AG09319 (cell line): ENCODE measurements around the gene DLGAP1.

Source experiments
- DNase-seq: peaks from one replicate; pipeline ENCODE4 v3.0.0-alpha.2; 2010; ENCODE audit warnings: low read depth; ENCODE audit errors: extremely low read depth
- TF ChIP-seq, protein P1 (sequence below): IDR thresholded peaks from 2 replicates; pipeline ENCODE4 v1.5.1; 2011; ENCODE audit warnings: low read depth, mild to moderate bottlenecking, inconsistent platforms, low read length, moderate library complexity

Gene DLGAP1

DNA sequence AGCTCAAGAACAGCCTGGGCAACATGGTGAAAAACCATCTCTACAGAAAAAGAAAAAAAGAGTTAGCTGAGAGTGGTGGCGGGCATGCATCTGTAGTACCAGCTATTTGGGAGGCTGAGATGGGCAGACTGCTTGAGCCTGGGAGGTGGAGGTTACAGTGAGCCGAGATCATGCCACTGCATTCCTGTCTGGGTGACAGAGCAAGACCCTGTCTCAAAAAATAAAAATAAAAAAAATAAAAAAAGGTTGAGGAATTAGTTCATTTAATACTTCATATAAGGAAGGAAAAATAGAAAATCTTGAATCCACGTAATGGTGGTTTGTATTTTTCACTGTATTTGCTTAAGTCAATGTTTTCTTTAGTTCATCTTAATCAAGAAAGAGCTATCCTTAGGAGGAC is 763.4 kb downstream of the DLGAP1 start:
- no peak for DNase-seq
- TF ChIP-seq, protein P1, sequence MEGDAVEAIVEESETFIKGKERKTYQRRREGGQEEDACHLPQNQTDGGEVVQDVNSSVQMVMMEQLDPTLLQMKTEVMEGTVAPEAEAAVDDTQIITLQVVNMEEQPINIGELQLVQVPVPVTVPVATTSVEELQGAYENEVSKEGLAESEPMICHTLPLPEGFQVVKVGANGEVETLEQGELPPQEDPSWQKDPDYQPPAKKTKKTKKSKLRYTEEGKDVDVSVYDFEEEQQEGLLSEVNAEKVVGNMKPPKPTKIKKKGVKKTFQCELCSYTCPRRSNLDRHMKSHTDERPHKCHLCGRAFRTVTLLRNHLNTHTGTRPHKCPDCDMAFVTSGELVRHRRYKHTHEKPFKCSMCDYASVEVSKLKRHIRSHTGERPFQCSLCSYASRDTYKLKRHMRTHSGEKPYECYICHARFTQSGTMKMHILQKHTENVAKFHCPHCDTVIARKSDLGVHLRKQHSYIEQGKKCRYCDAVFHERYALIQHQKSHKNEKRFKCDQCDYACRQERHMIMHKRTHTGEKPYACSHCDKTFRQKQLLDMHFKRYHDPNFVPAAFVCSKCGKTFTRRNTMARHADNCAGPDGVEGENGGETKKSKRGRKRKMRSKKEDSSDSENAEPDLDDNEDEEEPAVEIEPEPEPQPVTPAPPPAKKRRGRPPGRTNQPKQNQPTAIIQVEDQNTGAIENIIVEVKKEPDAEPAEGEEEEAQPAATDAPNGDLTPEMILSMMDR, result no peak

DNA sequence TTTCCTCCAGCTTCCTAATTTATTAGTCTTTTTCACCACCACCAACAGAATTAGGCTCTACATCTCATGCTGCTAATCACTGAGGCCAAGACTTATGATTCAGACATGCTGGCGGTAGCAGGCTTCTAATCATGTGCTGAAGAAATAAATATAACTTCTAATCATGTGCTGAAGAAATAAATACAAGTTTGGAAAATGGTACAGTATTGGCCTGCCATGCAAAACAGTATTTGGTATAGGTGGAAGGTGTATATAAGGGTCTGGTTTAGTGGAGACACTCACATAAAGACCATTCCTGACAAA is 764.4 kb downstream of the DLGAP1 start:
- no peak for DNase-seq
- TF ChIP-seq, protein P1, result no peak

DNA sequence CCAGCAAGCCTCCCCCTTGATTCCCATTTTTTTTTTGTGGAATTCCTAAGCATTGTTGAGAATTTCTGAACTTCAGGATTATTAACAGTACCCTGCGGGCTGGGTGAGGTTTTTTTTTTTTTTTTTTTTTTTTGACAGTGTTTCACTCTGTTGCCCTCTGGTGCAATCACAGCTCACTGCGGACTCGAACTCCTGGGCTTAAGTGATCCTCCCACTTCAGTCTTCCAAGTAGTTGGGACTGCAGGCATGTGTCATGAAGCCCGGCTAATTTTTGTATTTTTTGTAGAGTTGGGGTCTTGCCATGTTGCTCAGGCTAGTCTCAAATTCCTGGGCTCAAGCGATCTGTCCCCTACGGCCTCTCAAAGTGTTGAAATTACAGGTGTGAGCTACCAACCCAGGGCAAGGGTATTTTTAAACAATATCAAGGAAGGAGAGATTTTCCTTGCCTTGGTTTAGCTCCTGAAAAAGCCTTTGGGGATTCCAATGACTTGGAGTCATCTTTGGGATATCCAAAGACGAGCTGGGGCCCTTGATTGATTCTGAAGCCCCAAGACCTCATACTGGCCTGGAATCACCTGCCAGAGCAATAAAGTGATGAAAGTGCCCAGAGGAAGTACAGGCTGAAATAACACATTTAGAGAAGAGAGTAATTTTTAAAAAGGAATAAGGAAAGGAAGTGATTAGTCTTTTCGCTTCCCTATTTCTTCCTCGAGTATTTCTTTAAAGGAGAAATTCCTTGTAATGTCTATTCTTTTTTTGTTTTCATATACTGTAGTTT is 764.9 kb downstream of the DLGAP1 start:
- no peak for DNase-seq
- TF ChIP-seq, protein P1, result no peak

DNA sequence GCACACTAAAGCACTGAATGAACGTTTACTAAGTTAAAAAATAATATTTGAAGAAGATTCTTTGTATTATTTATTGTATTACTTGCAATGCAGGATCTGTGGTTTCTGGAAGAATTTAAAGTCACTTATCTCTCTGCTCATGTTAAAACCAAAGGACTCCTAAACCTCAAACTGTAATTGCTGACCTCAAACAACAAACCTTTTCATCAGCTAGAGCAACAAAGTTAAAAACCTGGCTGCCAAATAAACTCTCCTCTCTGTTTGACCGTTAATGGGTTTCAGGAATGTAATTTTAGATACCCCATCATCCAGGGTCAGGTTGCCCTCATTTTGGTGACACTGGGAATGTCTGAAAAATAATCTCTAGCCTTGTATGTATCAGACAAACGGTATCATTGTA is 766.0 kb downstream of the DLGAP1 start:
- TF ChIP-seq, protein P1, result no peak
- DNase-seq, result no peak

DNA sequence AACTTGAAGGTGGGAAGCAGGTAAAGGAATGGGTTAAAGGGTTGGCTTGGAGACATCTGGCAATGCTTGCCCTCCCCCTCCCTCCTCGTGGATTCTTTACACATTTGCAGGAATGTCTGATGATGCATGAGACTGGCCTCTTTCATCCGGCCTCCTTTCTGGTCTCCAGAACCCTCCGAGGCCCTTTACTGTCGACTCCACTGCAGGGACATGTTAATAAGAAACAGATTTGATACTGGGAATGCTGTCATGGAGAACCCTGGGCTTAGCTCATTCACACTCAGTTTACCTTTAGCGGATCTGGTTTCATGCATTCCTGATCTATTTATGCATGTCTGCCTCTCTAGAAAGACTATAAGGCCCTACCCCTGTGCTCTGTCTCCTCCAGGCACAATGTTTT is 766.4 kb downstream of the DLGAP1 start:
- TF ChIP-seq, protein P1, result no peak
- DNase-seq, result peak; percentile 95

DNA sequence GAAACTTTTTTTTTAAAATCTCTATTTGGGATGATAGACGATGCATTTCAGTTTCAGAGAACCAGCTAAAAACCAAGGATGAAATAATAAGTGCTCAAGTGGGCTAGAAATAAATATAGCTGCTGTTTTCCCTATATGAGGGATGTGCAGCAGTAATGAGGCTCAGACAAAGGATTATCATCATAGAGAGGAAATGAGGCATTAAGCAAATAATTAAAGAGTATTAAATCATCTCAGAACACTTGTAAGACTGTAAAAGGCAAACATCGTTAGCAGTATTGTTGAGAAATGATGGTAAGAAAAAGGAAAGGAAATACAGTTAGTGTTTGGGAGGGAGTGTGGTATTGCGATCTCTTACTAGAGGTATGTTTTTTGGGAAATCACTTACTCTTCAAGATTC is 771.6 kb downstream of the DLGAP1 start:
- TF ChIP-seq, protein P1, result no peak

DNA sequence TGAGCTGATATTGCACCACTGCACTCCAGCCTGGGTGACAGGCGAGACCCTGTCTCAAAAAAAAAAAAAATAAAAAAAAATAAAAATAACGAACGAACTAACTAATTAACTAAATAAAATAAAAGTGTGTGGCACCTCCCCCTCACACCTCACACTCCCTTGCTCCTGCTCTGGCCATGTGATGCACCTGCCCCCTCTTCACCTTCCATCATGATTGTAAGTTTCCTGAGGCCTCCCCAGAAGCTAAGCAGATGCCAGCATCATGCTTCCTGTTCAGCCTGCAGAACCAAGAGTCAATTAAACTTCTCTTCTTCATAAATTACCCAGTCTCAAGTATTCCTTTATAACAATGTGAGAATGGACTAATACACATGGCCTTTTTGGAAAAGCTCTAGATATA is 773.0 kb downstream of the DLGAP1 start:
- TF ChIP-seq, protein P1, result no peak
- no peak for DNase-seq

More for the DNA sequence above, 771.6 kb downstream of the DLGAP1 start:
- DNase-seq, result no peak
